Naive thymus-derived CD4-positive, alpha-beta T cell (primary cell): ENCODE results near the gene GNB4. TPM values are rescaled to one million over a fixed set of nuclear protein-coding genes. Genes with fewer than 3 reads are reported as not detected.
A peak's percentile ranks its signal among the peaks of the same experiment; 100 is the strongest.

Source experiments
- ATAC-seq: fragments of 150-1000 bp; cut with Tn5 transposase; 2 replicates; pipeline ENCODE4 v1.10.0; 2021; ENCODE audit warnings: mild to moderate bottlenecking, moderate library complexity
- CTCF ChIA-PET: fragments of 350-600 bp; sonication (Branson Sonifier 250); formaldehyde crosslinking; loops from one replicate; lab custom pipeline; 2021; ENCODE audit warnings: antibody characterized with exemption; lab: Charles Lee
- POLR2A ChIA-PET: fragments of 350-600 bp; sonication (Branson Sonifier 250); formaldehyde crosslinking; loops from one replicate; lab custom pipeline; 2021; ENCODE audit warnings: antibody characterized with exemption, inconsistent platforms; lab: Charles Lee
- DNase-seq, 9 donors: peaks; one replicate each; pipeline versions ENCODE4 v3.0.0 to v3.0.0-alpha.2; 2020 to 2022; ENCODE audit warnings: mixed read lengths in 1 of 9
- H3K27ac ChIP-seq: one replicate; pipeline ENCODE4 v1.7.0; 2013; ENCODE audit warnings: mild to moderate bottlenecking, low read depth, low read length, moderate library complexity
- H3K27me3 ChIP-seq, 2 donors: one replicate each; pipeline ENCODE4 v1.7.0; 2013; ENCODE audit warnings: low read length in 2 of 2, mild to moderate bottlenecking in 2 of 2, moderate library complexity in 2 of 2; ENCODE audit not compliant: control insufficient read depth in 2 of 2, insufficient read depth in 2 of 2
- H3K36me3 ChIP-seq, 3 experiments: 1 replicate in 2 of 3; 2 replicates in 1 of 3; pipeline ENCODE4 v1.7.0; 2013; ENCODE audit warnings: low read length in 3 of 3, mild to moderate bottlenecking in 3 of 3, moderate library complexity in 1 of 3; ENCODE audit not compliant: insufficient read depth in 3 of 3, control insufficient read depth in 2 of 3
- H3K4me1 ChIP-seq, 2 donors: one replicate each; pipeline ENCODE4 v1.7.0; 2013; ENCODE audit warnings: low read length in 2 of 2, mild to moderate bottlenecking in 2 of 2, moderate library complexity in 1 of 2; ENCODE audit not compliant: control insufficient read depth in 2 of 2, insufficient read depth in 2 of 2
- H3K4me3 ChIP-seq: 2 replicates; pipeline ENCODE4 v1.7.0; 2013; ENCODE audit warnings: mild to moderate bottlenecking, low read length
- H3K9me3 ChIP-seq, 3 experiments: 1 replicate in 2 of 3; 2 replicates in 1 of 3; pipeline ENCODE4 v1.7.0; 2013; ENCODE audit warnings: low read length in 3 of 3; ENCODE audit not compliant: control insufficient read depth in 2 of 3
- H3K27ac Mint-ChIP-seq, 9 donors: one replicate each; pipeline ENCODE4 v1.8.0; 2020 to 2022; ENCODE audit warnings: mixed read lengths in 9 of 9, mild to moderate bottlenecking in 8 of 9, moderate library complexity in 5 of 9, inconsistent platforms in 2 of 9
- H3K27me3 Mint-ChIP-seq, 5 donors: one replicate each; pipeline ENCODE4 v1.8.0; 2021 to 2022; ENCODE audit warnings: mixed read lengths in 5 of 5, mild to moderate bottlenecking in 1 of 5
- H3K36me3 Mint-ChIP-seq, 5 donors: one replicate each; pipeline ENCODE4 v1.8.0; 2020 to 2022; ENCODE audit warnings: mixed read lengths in 5 of 5, mild to moderate bottlenecking in 3 of 5, inconsistent platforms in 1 of 5
- H3K4me1 Mint-ChIP-seq, 7 donors: one replicate each; pipeline ENCODE4 v1.8.0; 2020 to 2022; ENCODE audit warnings: mixed read lengths in 7 of 7, mild to moderate bottlenecking in 3 of 7, inconsistent platforms in 1 of 7
- H3K4me3 Mint-ChIP-seq, 10 donors: one replicate each; pipeline ENCODE4 v1.8.0; 2020 to 2022; ENCODE audit warnings: mild to moderate bottlenecking in 10 of 10, mixed read lengths in 10 of 10, moderate library complexity in 6 of 10, inconsistent platforms in 2 of 10
- H3K9me3 Mint-ChIP-seq, 11 donors: one replicate each; pipeline ENCODE4 v1.8.0; 2020 to 2022; ENCODE audit warnings: mixed read lengths in 11 of 11, mild to moderate bottlenecking in 4 of 11, inconsistent platforms in 1 of 11, moderate library complexity in 1 of 11
- intact Hi-C, 2 donors: fragments of 100-400 bp; cut with micrococcal nuclease; formaldehyde crosslinking; loops; one replicate each; pipeline ENCODE4 v1.15.1; 2023
- polyA plus RNA-seq, 2 donors: library from polyadenylated mRNA; unstranded; fragments of 300-500 nt; fragmentation: Illumina TruSeq; gene quantifications; one replicate each; pipeline ENCODE4 v1.2.3, GENCODE V29; 2021
- total RNA-seq, 6 experiments: library from RNA in 5 of 6; stranded (reverse) in 5 of 6; gene quantifications; 1 replicate in 5 of 6; 2 replicates in 1 of 6; pipeline ENCODE4 v1.2.3 and lab custom pipeline; 2021 to 2026

The GNB4 gene
- total and polyA plus RNA-seq, 7 experiments from 2014 or later = 0.12 to 11.3 (median 1.3) TPM

- H3K36me3 Mint-ChIP-seq = peaks cover 0 to 10% (median 0%) of the 10 kb centered on the region in 5 donors
- Histone ChIP-seq H3K4me1 (peaks cover 0 to 10% of the 10 kb centered on the region in 2 donors), H3K27ac (no peak overlapping the region), H3K9me3 (no peaks in the 10 kb centered on the region), H3K27me3 (peaks cover 4% of the 10 kb centered on the region in 2 donors), H3K36me3 (no peaks in the 10 kb centered on the region), H3K4me3 (no peak overlapping the region)
- H3K4me3 Mint-ChIP-seq = peak overlapping the region; percentile 74 to 89 (median 86)
- ATAC-seq (no peak), DNase-seq (no peak)
- H3K9me3 Mint-ChIP-seq = peaks cover 0 to 5% (median 0%) of the 10 kb centered on the region in 11 donors
- peaks cover 64 to 92% (median 72%) of the 10 kb centered on the region in 5 donors for H3K27me3 Mint-ChIP-seq
- H3K4me1 Mint-ChIP-seq = peaks cover 14 to 30% (median 23%) of the 10 kb centered on the region in 7 donors
- ChIA-PET CTCF (no interaction called here), POLR2A (no interaction called here)
- H3K27ac Mint-ChIP-seq = peak overlapping the region in 1 of 9 donors; percentile 79
- intact Hi-C loops = loop anchor here (2.0 to 5.0 kb wide), 5 partner anchors 101 to 435 kb away; partner anchors contain the start of genes ACTL6A (in 1 of the 2), USP13 (in 1 of the 2) and ZNF639 (in 1 of the 2)
These were observed 989 bp downstream of the GNB4 start for GRCh38 chr3:179450261-179450701.

GRCh38 chr3:179449636-179450035 is 1.6 kb downstream of the GNB4 start:
- H3K27me3 Mint-ChIP-seq = peaks cover 61 to 87% (median 69%) of the 10 kb centered on the region in 5 donors
- peaks cover 0 to 10% (median 0%) of the 10 kb centered on the region in 5 donors for H3K36me3 Mint-ChIP-seq
- peak overlapping the region in 7 of 10 donors; percentile 12 to 89 (median 85) for H3K4me3 Mint-ChIP-seq
- Histone ChIP-seq H3K4me3 (no peak overlapping the region), H3K36me3 (no peaks in the 10 kb centered on the region), H3K27me3 (peaks cover 4% of the 10 kb centered on the region in 2 donors), H3K27ac (no peak overlapping the region), H3K9me3 (no peaks in the 10 kb centered on the region), H3K4me1 (peaks cover 0 to 10% of the 10 kb centered on the region in 2 donors)
- intact Hi-C loops = loop anchor here (2.0 to 5.0 kb wide), 5 partner anchors 101 to 435 kb away; partner anchors contain the start of genes ACTL6A (in 1 of the 2), USP13 (in 1 of the 2) and ZNF639 (in 1 of the 2)
- ATAC-seq (no peak), DNase-seq (no peak)
- POLR2A ChIA-PET = no interaction called here
- no peak overlapping the region for H3K27ac Mint-ChIP-seq
- peaks cover 0 to 5% (median 0%) of the 10 kb centered on the region in 11 donors for H3K9me3 Mint-ChIP-seq
- CTCF ChIA-PET = no interaction called here
- peaks cover 14 to 30% (median 23%) of the 10 kb centered on the region in 7 donors for H3K4me1 Mint-ChIP-seq

- Mint-ChIP-seq H3K27ac (no peak overlapping the region), H3K36me3 (peaks cover 0 to 10% (median 0%) of the 10 kb centered on the region in 5 donors), H3K4me1 (peaks cover 11 to 29% (median 22%) of the 10 kb centered on the region in 7 donors), H3K4me3 (no peak overlapping the region), H3K9me3 (peaks cover 0 to 5% (median 0%) of the 10 kb centered on the region in 11 donors), H3K27me3 (peaks cover 43 to 76% (median 63%) of the 10 kb centered on the region in 5 donors)
- no peak for ATAC-seq
- Histone ChIP-seq H3K27me3 (peaks cover 4 to 7% of the 10 kb centered on the region in 2 donors), H3K27ac (no peak overlapping the region), H3K4me3 (no peak overlapping the region), H3K4me1 (peaks cover 0 to 10% of the 10 kb centered on the region in 2 donors), H3K9me3 (no peaks in the 10 kb centered on the region), H3K36me3 (no peaks in the 10 kb centered on the region)
- DNase-seq = no peak
- POLR2A ChIA-PET = no interaction called here
- CTCF ChIA-PET = no interaction called here
- intact Hi-C loops = no loop called here
These were observed 4.0 kb downstream of the GNB4 start for GRCh38 chr3:179447251-179447650.

- Mint-ChIP-seq H3K9me3 (peaks cover 0 to 4% (median 0%) of the 10 kb centered on the region in 11 donors), H3K27ac (no peak overlapping the region), H3K27me3 (peaks cover 35 to 68% (median 56%) of the 10 kb centered on the region in 5 donors), H3K36me3 (peaks cover 0 to 8% (median 0%) of the 10 kb centered on the region in 5 donors), H3K4me1 (peaks cover 8 to 23% (median 15%) of the 10 kb centered on the region in 7 donors), H3K4me3 (no peak overlapping the region)
- Histone ChIP-seq H3K4me1 (peaks cover 0 to 10% of the 10 kb centered on the region in 2 donors), H3K27ac (no peak overlapping the region), H3K36me3 (no peaks in the 10 kb centered on the region), H3K27me3 (peaks cover 0 to 7% of the 10 kb centered on the region in 2 donors), H3K4me3 (no peak overlapping the region), H3K9me3 (no peaks in the 10 kb centered on the region)
- intact Hi-C loops = loop anchor here in 1 of 2 donors (1.0 kb wide), 2 partner anchors 112 to 116 kb away; partner anchors contain the start of gene ACTL6A
- ATAC-seq (no peak), DNase-seq (no peak)
- ChIA-PET CTCF (no interaction called here), POLR2A (no interaction called here)
These were observed 4.8 kb downstream of the GNB4 start for GRCh38 chr3:179446501-179446900.

- H3K27ac ChIP-seq = no peak overlapping the region
- no peak overlapping the region for H3K27ac Mint-ChIP-seq
- no peaks in the 10 kb centered on the region for H3K27me3 ChIP-seq
- no peaks in the 10 kb centered on the region for H3K4me1 ChIP-seq
- H3K27me3 Mint-ChIP-seq = peaks cover 3 to 8% (median 4%) of the 10 kb centered on the region in 5 donors
- ChIA-PET CTCF (no interaction called here), POLR2A (no interaction called here)
- ATAC-seq (peak; percentile 47), DNase-seq (no peak)
- H3K4me3 Mint-ChIP-seq = no peak overlapping the region
- no peaks in the 10 kb centered on the region for H3K9me3 Mint-ChIP-seq
- H3K4me1 Mint-ChIP-seq = peaks cover 0 to 4% (median 0%) of the 10 kb centered on the region in 7 donors
- intact Hi-C loops = no loop called here
- no peaks in the 10 kb centered on the region for H3K36me3 Mint-ChIP-seq
- H3K4me3 ChIP-seq = no peak overlapping the region
- no peaks in the 10 kb centered on the region for H3K36me3 ChIP-seq
- no peaks in the 10 kb centered on the region for H3K9me3 ChIP-seq
These were observed 12.4 kb downstream of the GNB4 start for GRCh38 chr3:179438841-179439240.

- no peak overlapping the region for H3K4me3 Mint-ChIP-seq
- Histone ChIP-seq H3K4me3 (no peak overlapping the region), H3K9me3 (no peaks in the 10 kb centered on the region), H3K27me3 (no peaks in the 10 kb centered on the region), H3K4me1 (no peaks in the 10 kb centered on the region), H3K27ac (no peak overlapping the region), H3K36me3 (no peaks in the 10 kb centered on the region)
- no peak for ATAC-seq
- no peak overlapping the region for H3K27ac Mint-ChIP-seq
- no peak for DNase-seq
- peaks cover 0 to 13% (median 4%) of the 10 kb centered on the region in 5 donors for H3K27me3 Mint-ChIP-seq
- H3K9me3 Mint-ChIP-seq = no peaks in the 10 kb centered on the region
- intact Hi-C loops = no loop called here
- CTCF ChIA-PET = no interaction called here
- H3K4me1 Mint-ChIP-seq = peaks cover 0 to 11% (median 0%) of the 10 kb centered on the region in 7 donors
- H3K36me3 Mint-ChIP-seq = no peaks in the 10 kb centered on the region
- POLR2A ChIA-PET = no interaction called here
These were observed 14.8 kb downstream of the GNB4 start for GRCh38 chr3:179436517-179436916.
